IPS-15b (cell line): Measurements from ENCODE around the gene PLEKHA4.
"Not testable (repeated sequence)": the region's sequence is repeated elsewhere in the genome, so short reads cannot be mapped to it uniquely, and the experiment has no call there.

Experiments used
- H3K27me3 ChIP-seq: one replicate; pipeline ENCODE4 v1.6.1; 2013; ENCODE audit warnings: low read length; ENCODE audit not compliant: control insufficient read depth, insufficient read depth
- H3K36me3 ChIP-seq: one replicate; pipeline ENCODE4 v1.6.1; 2013; ENCODE audit warnings: low read length; ENCODE audit not compliant: control insufficient read depth, insufficient read depth
- H3K4me1 ChIP-seq: one replicate; pipeline ENCODE4 v1.6.1; 2013; ENCODE audit warnings: mild to moderate bottlenecking, low read length; ENCODE audit not compliant: control insufficient read depth, insufficient read depth
- H3K4me3 ChIP-seq: one replicate; pipeline ENCODE4 v1.5.1; 2013; ENCODE audit warnings: low read depth, low read length
- H3K9ac ChIP-seq: one replicate; pipeline ENCODE4 v1.6.1; 2013; ENCODE audit warnings: low read depth, mild to moderate bottlenecking, low read length
- H3K9me3 ChIP-seq: one replicate; pipeline ENCODE4 v1.6.1; 2013; ENCODE audit warnings: mild to moderate bottlenecking, low read length; ENCODE audit not compliant: control insufficient read depth, insufficient read depth

Gene PLEKHA4

DNA sequence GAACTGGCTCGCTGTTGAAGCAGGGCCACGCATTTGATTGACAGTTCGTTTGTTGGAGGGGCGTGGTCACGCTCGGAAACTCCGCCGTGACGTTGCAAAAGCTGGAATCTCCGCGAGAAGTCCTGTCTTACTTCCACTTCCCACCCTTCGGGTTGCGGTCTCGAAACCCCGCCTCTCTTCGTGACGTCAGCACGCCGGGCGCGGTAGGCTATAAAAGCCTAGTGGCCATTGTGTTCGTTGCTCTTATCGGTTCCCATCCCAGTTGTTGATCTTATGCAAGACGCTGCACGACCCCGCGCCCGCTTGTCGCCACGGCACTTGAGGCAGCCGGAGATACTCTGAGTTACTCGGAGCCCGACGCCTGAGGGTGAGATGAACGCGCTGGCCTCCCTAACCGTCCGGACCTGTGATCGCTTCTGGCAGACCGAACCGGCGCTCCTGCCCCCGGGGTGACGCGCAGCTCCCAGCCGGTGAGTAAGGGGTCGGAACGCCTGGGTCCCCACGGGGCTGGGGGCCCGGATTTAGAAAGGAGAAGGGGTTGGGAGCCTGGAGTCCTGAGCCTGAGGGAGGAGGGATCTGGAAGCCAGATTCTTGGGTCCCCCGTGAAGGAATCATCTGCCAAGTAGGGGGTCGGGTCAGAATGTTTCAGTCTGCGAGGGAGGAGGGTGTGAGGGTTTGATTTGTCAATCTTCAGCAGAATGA lies 3.9 kb upstream of the PLEKHA4 start, which contains the start of gene PPP1R15A:
PPP1R15A (plus strand) TSS at position 240 of the 702 bp plus-strand sequence. CDS start 813 bp downstream, outside the sequence.
- H3K4me1 ChIP-seq, result peaks cover 8% of the 10 kb centered on the region
- H3K9ac ChIP-seq, result peak within 1 kb of the TSS; percentile 95
- peak within 1 kb of the TSS; percentile 99 for H3K4me3 ChIP-seq
- no peaks in the 10 kb centered on the region for H3K9me3 ChIP-seq
- H3K36me3 ChIP-seq, result peaks cover 24% of the 10 kb centered on the region
- H3K27me3 ChIP-seq, result no peaks in the 10 kb centered on the region

DNA sequence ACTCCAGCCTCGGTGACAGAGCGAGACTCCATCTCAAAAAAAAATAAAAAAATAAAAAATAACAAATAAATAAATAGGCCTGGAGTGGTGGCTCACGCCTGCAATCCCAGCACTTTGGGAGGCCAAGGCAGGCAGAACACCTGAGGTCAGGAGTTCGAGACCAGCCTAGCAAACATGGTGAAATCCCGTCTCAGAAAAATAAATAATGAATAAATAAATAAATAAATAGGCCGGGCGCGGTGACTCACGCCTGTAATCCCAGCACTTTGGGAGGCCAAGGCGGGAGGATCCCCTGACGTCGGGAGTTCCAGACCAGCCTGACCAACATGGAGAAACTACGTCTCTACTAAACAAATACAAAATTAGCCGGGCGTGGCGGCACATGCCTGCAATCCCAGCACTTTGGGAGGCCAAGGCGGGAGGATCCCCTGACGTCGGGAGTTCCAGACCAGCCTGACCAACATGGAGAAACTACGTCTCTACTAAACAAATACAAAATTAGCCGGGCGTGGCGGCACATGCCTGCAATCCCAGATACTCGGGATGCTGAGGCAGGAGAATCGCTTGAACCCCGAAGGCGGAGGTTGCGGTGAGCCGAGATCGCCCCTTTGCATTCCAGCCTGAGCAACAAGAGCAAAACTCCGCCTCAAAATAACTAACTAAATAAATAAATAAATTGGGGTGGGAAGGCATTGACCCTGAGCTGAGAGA lies 3.2 kb upstream of the PLEKHA4 start:
- not testable (repeated sequence) for H3K4me1 ChIP-seq, H3K27me3 ChIP-seq, H3K9ac ChIP-seq, H3K4me3 ChIP-seq, H3K9me3 ChIP-seq
- peaks cover 24% of the 10 kb centered on the region for H3K36me3 ChIP-seq

DNA sequence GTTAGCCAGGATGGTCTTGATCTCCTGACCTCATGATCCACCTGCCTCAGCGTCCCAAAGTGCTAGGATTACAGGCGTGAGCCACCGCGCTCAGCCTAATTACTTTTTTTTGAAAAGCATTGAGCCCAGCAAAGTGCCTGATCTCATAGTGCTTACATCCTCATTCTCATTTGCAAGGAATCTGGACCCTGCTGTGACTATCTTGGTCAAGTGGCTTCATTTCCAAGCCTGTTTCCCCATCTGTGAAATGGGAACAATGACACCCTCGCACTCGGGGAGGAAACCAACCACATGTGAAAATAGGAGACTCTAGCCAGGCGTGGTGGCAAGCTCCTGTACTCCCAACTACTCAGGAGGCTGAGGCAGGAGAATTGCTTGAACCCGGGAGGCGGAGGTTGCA lies 1.6 kb upstream of the PLEKHA4 start:
- no peak overlapping the region for H3K4me3 ChIP-seq
- peaks cover 16% of the 10 kb centered on the region for H3K36me3 ChIP-seq
- no peaks in the 10 kb centered on the region for H3K9me3 ChIP-seq
- H3K4me1 ChIP-seq, result peaks cover 10% of the 10 kb centered on the region
- H3K27me3 ChIP-seq, result no peaks in the 10 kb centered on the region
- H3K9ac ChIP-seq, result no peak overlapping the region

DNA sequence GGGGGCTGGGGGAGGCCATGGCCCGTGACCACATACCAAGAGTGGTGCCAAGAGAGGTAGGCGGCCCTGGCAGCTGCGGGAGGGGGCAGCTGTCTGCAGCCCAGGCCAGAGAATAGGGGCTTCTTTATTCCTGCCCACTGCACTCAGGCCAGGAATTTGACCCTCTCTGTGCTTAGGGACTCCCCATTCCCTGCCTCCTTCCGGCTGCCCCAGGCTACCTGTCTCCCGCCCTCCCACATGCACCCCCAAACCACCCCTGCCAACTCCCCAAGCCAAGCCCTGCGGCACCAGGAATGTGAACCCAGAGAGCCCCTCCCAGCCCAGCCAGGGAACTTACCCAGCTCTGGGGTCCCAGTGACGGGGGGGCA lies 687 bp downstream of the PLEKHA4 start:
- H3K9me3 ChIP-seq, result no peaks in the 10 kb centered on the region
- H3K27me3 ChIP-seq, result no peaks in the 10 kb centered on the region
- no peaks in the 10 kb centered on the region for H3K36me3 ChIP-seq
- H3K9ac ChIP-seq, result peak overlapping the region; percentile 47
- peak overlapping the region; percentile 20 for H3K4me3 ChIP-seq
- H3K4me1 ChIP-seq, result peaks cover 7% of the 10 kb centered on the region

DNA sequence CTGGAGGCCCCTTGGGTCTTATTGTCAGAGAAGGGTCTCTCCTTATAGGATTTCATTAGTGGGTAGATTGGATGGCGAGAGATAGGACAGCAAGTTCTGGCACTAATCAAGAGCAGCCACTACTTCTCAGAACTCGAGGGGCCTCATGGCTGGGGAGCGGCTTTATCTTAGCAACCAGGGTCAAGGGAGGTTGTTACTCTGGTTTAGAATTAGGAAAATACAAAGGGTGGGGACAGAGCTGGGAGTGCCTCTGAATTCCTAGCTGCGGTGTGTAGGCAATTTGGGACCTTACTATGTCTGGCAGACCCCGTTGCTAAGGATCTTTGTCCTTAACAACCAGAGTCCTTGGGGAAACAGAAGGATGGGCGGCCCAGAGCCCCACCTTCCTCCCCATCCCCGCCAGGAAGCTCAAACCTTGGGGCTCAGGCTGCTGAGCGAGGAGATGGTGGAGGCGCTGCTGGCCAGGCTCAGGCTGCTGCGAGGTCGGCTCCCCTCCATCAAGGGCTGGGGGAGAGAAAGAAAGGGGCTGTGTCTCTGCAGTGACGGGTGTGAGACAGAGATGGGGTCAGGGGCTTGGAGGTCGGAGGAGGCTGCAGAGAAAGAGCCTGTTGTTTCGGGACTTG lies 1.2 kb downstream of the PLEKHA4 start:
- H3K27me3 ChIP-seq, result no peaks in the 10 kb centered on the region
- no peaks in the 10 kb centered on the region for H3K9me3 ChIP-seq
- H3K36me3 ChIP-seq, result no peaks in the 10 kb centered on the region
- peaks cover 7% of the 10 kb centered on the region for H3K4me1 ChIP-seq
- H3K4me3 ChIP-seq, result no peak overlapping the region
- peak overlapping the region; percentile 47 for H3K9ac ChIP-seq

DNA sequence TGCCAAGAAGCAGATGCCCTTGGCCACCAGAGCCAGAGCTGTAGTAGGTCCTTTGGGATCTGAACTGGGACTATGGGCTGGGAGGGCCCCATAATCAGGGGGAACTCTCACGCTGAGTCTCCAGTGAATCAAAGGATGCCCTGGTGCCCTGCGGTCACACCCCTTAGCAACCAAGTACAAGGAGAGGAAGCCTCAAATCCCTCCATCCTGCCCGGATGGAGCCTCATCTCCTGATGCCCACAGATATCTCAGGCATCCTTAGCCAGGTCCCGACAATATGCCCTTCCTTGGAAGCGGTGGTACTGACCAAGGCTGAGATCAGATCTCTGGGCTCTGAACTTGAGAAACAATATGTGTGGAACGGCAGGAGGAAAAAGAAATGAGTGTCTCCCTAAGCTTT lies 1.7 kb downstream of the PLEKHA4 start:
- Histone ChIP-seq H3K4me1 (peaks cover 7% of the 10 kb centered on the region), H3K27me3 (no peaks in the 10 kb centered on the region), H3K4me3 (no peak overlapping the region), H3K9ac (no peak overlapping the region), H3K9me3 (no peaks in the 10 kb centered on the region), H3K36me3 (no peaks in the 10 kb centered on the region)

DNA sequence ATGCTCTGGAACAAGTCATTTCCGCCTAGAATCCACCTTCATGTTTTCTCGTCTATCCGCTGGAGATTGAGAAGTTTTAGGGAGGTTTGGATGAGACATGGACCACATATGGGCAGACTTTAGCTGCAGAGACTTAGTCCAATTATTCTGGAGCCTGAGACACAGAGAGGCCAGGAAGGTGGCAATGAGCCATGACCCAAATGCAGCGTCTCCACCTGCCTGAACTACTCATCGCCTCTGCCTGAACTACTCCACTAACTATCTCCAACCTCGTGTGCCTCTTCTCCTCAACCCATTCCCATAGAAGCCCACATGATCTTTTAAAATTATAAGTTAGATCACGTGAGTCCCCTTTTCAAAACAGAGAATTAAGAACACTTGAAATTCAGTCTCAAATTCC lies 5.6 kb downstream of the PLEKHA4 start:
- H3K36me3 ChIP-seq, result no peaks in the 10 kb centered on the region
- H3K4me3 ChIP-seq, result no peak overlapping the region
- no peaks in the 10 kb centered on the region for H3K9me3 ChIP-seq

DNA sequence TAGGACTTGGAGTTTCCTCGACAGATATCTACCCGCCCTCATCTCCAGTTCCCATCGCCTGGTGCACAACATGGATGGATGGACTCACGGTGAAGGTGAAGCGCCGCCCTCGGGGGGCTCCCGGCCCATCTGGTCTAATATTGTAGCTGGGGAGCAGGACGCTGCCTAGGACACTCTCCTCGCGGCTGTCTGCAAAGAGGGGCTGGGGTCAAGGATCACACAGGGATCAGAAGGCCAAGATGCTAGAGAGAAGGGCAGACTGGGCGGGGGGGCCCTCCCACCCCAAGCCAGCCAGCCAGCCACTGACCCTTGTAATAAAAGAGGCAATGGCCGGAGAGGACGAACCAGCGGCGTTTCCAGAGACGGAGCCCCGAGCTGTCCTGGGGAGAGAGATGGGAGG lies 7.1 kb downstream of the PLEKHA4 start:
- Histone ChIP-seq H3K4me3 (no peak overlapping the region), H3K9ac (no peak overlapping the region), H3K27me3 (no peaks in the 10 kb centered on the region), H3K36me3 (no peaks in the 10 kb centered on the region), H3K4me1 (no peaks in the 10 kb centered on the region), H3K9me3 (no peaks in the 10 kb centered on the region)

More for the DNA sequence above, 5.6 kb downstream of the PLEKHA4 start:
- H3K27me3 ChIP-seq, result no peaks in the 10 kb centered on the region
- H3K9ac ChIP-seq, result no peak overlapping the region
- H3K4me1 ChIP-seq, result peaks cover 2% of the 10 kb centered on the region

DNA sequence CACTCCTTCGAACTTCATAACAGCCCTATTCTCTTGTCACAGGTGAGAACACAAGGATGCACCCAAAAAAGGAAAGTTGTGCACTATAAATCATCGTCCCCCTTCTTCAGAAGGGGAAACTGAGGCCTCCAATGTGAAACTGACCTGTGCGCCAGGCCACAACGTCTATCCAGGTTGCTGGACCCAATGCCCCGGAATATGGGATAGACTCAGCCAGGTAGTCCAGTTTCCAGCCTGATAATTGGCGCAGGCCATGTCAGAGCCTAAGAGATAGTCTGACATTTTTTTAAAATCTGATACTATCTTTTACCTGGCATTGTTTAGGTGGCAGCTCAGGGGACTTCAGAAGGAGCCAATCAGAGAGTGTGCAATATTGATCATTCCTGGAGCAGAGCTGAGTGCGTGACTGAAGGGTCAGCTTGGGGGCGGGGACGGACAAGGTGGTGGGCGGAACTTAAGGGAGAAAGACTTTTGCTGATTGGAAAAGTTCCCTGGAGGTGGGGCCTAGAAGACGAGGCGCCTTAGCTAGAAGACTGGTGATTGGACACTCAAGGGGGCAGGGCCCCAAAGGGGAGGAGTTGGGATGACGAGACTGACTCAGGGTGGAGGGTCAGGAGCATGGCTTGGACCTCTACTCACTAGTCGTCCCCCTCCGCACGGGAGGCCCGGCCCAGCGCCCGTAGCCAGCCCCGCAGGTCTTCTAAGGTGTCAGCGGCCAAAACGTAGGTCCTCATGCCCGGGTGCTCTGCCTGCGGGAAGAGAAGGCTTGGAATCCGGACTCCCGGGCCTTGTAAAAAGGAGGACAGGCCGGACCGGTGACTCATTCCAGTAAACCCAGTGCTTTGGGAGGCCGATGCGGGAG lies 8.5 kb downstream of the PLEKHA4 start:
- Histone ChIP-seq H3K36me3 (no peaks in the 10 kb centered on the region), H3K9ac (no peak overlapping the region), H3K4me1 (no peaks in the 10 kb centered on the region), H3K27me3 (no peaks in the 10 kb centered on the region), H3K9me3 (no peaks in the 10 kb centered on the region), H3K4me3 (no peak overlapping the region)

DNA sequence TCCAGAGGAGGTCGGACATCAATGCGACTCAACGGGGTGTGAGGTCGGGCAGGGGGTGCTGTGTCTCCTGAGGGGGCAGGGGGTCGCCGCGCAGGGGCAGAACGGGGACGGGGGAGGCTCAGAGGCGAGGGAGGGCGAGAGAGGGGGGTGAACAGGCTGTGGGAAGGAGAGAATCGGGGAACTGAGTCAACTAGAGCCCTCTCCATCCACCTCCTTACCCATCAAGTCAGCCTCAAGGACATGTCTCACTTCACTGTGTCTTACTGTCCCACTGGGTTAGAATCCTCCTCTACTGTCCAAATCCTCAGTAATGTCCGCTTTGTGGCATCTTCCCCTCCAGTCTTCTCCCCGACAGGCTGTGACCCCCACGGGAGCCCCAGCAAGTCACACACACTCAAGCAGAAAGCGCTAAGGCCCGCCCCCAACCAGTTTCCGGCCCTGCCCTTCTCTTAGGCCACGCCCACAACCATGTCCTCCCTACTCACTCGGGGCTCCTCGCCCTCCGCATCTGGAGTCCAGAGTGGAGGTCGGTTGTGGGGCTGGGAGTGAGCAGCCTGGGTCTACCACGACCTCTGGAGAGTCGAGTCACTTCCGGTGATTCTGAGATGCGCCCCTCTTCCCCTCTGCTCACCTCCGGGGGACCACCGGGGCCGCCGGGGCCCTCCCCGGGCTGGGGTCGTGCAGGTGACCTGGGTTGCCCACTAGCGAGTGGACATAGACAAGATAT lies 9.3 kb downstream of the PLEKHA4 start:
- peak overlapping the region; percentile 14 for H3K4me3 ChIP-seq
- H3K9ac ChIP-seq, result no peak overlapping the region
- H3K4me1 ChIP-seq, result no peaks in the 10 kb centered on the region
- no peaks in the 10 kb centered on the region for H3K9me3 ChIP-seq
- H3K27me3 ChIP-seq, result no peaks in the 10 kb centered on the region
- H3K36me3 ChIP-seq, result no peaks in the 10 kb centered on the region

DNA sequence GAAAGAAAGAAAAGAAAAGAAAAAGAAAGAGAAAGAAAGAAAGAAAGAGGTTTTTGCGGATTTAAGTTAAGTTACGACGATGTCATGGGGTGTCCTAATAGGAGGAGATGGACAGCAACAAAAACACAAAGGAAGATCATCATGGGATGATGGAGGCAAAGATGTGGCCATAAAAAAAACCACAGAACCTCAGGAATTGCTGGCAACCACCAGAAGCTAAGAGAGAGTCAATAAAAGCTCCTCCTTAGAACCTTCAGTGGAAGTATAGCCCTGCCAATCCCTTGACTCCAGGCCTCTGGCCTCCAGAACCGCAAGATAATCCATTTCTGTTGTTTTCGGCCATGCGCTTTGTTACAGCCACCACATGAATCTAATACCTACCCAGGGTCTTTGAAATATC lies 11.5 kb downstream of the PLEKHA4 start:
- H3K36me3 ChIP-seq, result peaks cover 4% of the 10 kb centered on the region
- no peaks in the 10 kb centered on the region for H3K4me1 ChIP-seq
- no peak overlapping the region for H3K9ac ChIP-seq
- H3K9me3 ChIP-seq, result no peaks in the 10 kb centered on the region
- no peak overlapping the region for H3K4me3 ChIP-seq
- H3K27me3 ChIP-seq, result no peaks in the 10 kb centered on the region
